Measurements from ENCODE around the gene TOM1L1. TPM values are rescaled to one million over a fixed set of nuclear protein-coding genes. Genes with fewer than 3 reads are reported as not detected.

The TOM1L1 gene
- total RNA-seq, 1 experiment from 2014 or later: 70.0 TPM

DNA sequence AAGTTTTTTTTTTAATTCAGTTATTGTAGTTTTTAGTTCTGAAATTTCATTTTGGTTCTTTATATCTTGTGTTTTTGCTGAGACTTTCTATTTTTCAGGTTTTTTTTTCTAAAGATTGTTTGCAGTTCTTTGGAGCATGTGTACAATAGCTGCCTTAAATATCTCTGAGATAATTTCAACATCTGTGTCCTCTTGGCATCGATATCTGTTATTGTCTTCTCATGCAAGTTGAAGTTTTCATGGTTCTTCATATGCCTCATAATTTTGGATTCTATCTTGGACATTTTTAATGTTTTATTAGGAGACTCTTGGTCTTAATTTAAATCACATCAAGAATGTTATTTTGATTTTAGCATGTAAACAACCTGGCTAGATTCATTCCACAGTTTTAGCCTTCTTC, 45.0 kb downstream of the TOM1L1 start:
- DNase-seq (ENCODE audit: low spot score): no peak

DNA sequence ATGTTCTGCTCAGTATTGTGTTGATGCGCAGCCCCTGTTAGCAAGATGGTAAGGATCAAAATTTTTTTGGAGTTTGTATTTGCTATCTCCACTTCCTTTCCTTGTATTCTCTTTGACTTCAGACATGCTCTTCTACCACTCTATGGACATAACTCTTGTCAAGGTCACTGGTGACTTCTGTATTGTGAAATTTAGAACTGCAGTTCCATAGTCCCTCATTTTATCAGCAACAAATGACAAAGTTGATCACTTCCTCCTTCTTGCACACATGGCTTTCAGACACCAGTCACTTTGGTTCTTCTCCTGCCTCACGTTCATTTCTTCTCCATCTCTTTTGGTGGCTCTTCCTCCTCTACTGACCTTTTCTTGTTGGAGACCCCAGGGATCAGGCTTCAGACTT, 46.7 kb downstream of the TOM1L1 start:
- DNase-seq (ENCODE audit: low spot score): no peak

DNA sequence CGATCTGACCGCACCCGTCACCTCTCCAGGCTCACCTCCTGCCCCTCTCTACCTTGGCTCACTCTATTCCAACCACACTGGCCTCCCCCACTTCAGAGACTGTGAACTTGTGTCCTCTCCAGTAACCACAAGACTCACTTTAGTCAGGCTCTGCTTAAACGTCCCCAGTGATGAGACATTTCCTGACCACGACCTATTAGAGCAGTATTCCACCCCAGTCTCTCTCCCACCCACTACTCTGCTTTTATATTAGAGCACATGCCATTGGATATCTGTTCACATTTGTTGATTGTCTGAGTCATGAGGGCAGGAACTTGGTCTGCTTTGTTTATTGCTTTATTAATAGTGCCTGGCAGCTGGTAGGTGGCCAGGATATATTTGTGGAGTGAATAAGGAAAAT, 47.7 kb downstream of the TOM1L1 start:
- peak; percentile 94 for DNase-seq (ENCODE audit: low spot score)

DNA sequence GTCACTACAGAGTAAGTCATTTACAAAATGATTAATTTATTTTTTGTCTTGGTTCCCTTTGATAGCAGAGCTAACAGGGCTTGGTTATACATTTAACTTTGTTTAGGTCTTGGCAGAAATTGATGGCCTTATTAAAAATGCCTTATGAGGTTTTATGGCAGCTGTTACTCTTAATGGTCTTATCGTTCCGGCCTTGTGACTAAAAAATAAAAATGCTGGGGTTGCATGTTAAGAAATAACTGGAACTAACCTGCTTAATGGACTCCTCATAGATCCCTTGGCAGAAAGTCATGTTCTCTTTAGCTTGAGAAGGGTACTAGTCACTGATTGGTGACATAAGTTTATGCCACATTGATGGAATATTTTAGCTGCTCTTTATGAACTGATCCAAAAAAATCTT, 49.5 kb downstream of the TOM1L1 start:
- DNase-seq (ENCODE audit: low spot score): no peak

DNA sequence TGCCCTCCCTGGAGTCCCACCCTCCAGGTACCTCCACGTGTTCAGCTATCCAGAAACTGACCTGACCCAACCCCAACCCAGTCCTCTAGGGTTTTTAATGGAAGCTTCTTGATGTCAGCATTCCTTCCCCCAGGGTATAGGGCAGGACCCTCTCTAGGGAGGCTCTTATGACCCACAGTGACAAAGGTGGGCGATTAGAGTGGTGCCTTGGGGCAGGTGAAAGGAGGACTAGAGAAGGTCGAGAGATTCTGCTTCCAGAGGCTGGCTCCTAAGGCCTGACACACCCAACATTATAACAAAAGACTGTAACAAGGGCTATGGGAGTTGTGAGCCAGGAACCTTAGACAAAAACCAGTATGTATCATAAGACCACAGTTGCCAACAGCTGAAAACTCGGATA, 50.6 kb downstream of the TOM1L1 start:
- DNase-seq (ENCODE audit: low spot score): no peak

DNA sequence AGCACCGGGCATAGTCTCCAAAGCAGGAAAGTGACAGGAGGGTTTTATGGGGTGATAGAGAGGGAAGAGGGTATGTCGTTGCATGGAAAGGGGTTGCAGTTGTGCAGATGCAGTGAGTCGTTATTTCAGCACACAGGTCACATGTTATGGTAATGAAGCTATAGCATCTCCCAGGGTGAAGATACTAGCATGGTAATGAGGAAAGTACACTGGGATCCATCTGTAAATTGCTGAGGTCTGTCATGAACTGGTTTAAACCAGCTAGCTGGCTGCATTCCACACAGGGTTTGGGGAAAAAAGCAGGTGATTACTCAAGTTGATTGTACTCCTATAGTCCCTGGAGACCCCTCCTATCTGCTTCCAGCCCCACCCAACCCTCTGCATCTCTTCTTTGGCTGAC, 56.1 kb downstream of the TOM1L1 start:
- no peak for DNase-seq (ENCODE audit: low spot score)

DNA sequence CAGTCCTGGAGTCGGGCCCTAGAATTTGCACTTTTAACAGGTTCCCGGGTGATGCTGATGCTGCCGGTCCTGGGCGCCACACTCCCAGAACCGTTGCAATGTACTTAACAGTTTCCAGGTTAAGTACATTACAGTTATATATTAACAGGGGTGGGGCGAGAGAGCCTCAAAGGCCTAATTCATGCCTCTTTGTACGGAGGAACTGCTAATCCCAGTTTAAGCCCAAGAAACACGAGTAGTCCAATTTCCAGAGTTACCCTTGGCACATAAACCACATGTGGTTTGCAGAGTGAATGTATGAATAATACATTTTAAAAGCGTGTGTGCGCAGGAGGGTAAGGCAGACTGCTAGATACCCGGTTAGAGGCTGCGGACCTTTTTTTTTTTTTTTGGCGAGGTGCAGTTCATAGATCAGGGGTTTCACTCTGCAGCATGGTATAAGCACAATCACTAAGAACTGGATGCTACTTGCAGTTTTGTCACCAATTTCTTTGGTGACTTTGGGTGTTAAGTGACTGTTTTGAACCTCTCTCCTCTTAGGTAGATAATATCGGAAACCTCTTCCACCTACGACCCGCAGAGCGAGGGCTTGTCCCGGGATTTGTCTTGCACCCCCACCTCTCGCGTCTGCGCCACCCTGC, 67.1 kb downstream of the TOM1L1 start:
- DNase-seq (ENCODE audit: low spot score): no peak

DNA sequence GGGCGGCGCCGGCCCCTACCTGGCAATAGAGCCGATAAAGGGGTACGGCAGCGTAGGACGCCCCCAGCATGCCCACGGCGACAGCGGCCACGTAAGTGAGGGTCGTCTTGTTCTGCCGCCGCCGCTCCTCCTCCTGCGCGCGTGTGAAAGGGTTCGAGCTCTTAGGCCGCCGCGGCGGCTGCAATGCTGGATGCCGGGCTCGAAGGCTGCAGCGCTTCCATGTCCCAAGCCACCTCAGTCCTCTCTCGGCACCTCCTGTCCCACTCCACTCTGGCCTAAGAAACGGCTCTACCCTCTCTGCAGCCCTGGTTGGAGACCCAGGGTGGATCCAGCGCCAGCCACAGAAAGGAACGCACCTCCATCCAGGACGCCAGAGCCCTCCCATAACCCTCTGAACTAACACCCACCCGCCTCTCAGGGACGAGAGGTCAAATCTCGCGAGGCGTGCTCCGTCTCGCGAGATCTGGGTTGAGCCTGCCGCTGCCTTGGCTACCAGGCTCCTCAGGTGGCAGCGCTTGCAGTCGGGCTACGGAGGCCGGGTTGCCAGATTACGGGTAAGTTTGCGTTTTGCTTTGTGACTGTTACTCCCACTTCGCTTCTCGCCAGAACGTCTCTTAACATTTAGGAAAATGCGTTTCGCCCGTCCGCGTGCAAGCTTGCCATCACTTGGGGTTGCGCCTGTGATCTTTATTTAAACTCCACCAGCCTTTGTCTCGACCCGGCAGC, 67.8 kb downstream of the TOM1L1 start, which contains the start of the genes COX11 and STXBP4:
TSS of gene COX11 (minus strand) at position 393 of the 726 bp plus-strand sequence. CDS start at position 385, 8 bp downstream.
TSS of gene STXBP4 (plus strand) at position 504 of the 726 bp plus-strand sequence. CDS start 17,455 bp downstream, outside the sequence.
- DNase-seq (ENCODE audit: low spot score): peak; percentile 97

DNA sequence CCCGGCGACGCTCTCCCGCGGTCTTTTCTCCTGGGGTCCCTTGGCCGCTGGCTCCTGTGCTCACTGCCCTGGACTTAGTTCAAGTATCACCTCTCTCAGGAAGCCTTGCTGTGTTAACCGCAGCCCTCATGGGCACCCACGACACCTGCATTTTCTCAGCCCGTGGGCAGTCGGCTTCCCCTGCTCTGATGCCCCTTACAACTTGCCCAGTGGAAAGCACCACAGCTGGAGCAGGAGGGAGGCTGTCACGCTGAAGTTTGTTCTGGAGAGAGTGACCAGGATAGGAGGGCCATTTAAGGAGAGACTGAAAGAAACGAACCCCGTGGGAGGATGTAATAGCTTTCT, 68.3 kb downstream of the TOM1L1 start:
- DNase-seq (ENCODE audit: low spot score): peak; percentile 19

DNA sequence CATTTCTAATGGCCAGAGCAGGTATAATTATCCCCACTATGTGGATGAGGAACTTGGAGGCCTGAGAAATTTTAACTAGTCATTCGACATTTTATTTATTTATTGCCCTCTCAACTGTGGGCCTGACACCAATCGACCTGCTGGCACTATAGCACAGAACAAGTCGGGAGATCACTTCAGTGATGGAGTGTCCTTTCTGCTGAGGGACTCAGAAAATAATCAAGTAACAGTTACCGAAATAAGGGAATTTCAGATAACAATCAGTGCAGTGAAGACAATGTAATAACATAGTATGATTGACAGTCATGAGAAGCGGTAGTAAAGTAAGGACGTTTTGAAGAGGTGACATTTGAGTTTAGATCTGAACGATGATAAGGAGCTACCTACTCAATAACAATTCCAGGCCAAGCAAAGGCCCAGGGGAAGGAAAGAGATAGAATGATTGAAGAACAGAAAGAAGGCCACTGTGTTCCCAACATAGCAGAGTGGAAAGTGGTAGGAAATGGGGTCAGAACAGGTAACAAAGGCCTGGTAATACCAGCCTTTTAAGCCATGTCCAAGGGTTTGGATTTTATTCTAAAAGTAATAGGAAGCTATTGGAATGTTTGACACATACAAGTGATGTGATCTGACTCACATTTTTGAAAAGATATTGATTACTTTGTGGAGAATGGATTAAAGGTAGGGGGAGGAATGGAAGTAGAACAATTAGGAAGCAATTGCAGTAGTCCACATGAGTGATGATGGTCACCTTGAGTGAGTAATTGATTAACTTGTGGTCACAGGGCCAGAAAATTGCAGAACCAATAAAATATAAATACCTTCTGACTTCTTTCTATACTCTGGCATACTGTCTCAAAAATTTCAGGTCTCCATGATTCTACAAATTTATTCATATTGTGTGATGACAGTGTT, 69.3 kb downstream of the TOM1L1 start:
- DNase-seq (ENCODE audit: low spot score): no peak

DNA sequence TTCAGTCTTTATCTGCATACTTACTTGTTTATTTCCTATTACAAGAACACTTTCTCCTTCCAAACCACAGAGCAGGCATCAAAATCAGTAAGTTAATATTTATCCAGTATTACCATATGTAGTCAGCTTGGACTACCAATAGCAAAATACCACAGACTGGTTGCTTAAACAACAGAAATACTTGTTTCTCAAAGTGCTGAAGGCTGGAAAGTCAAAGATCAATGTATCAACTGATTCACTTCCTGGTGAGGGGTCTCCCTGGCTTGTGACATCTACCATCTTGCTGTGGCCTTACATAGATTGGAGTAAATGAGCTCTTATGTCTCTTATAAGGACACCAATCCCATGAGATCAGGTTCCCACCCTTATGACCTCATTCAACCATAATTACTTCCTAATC, 70.5 kb downstream of the TOM1L1 start:
- no peak for DNase-seq (ENCODE audit: low spot score)

DNA sequence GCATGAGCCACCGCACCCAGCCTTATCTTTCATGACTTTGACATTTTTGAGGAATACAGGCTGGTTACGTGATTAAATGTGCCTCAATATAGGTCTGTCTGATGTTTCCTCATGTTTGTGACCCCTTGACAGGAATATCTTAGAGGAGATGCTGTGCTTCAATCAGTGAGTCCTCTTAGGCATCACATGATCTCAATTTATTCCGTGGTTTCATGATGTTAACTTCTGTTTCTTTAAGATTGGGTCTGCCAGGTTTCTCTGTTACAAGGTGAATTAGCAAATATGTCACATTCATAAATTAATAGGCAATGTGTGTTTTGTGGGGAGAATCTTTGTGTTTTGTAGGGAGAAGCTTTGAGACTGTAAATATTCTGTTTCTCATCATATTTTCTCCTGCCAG, 71.2 kb downstream of the TOM1L1 start:
- no peak for DNase-seq (ENCODE audit: low spot score)

DNA sequence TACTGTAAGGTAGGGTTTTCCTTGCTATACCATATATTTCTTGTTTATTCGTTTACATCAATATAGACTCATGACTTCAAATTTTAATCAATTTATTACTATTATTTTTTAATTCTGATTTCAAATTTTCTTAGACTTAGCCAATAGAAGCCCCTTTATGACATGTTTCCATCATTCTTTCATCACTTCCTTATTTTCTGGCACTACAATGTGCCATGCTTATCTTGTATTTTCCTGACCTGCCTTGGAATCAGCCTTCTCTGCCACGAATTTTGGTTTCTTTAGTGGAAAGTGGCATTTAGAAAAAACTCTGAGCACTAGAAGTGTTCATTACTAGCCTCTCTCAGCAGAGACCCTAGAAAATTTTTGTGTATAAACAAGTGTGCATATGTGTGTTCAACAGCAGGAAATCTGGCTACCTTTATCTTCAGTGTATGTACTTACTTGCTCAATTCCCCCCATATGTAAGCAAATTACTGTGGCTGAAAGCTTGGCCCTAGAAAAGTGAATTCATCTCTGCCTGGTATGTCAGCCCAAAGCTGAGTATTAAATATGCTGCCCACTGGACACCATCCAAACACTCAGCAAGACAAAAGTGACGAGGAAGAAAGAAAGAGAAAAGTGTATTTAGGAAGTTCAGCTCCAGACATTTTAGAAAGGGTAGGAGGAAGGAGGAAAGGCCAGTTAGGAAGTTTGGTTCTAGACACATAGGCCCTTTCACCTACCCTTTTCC, 71.9 kb downstream of the TOM1L1 start:
- DNase-seq (ENCODE audit: low spot score): no peak

DNA sequence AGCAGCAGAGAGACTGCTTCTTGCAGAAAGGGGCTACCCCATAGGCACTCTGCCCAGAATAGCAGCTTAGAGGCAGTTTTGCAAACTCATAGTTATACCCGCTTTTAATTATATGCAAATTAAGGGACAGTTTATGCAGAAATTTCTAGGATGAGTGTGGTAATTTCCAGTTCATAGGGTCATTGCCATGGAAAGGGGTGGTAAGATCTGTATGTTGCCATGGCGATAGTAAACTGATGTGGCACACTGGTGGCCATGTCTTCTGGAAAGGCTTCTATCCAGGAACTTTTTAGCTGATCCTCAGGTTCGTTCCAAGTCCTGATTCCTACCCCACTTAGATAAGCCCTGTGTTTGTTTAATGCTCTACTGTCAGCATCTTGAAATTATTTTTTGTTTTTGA, 74.1 kb downstream of the TOM1L1 start:
- DNase-seq (ENCODE audit: low spot score): no peak

DNA sequence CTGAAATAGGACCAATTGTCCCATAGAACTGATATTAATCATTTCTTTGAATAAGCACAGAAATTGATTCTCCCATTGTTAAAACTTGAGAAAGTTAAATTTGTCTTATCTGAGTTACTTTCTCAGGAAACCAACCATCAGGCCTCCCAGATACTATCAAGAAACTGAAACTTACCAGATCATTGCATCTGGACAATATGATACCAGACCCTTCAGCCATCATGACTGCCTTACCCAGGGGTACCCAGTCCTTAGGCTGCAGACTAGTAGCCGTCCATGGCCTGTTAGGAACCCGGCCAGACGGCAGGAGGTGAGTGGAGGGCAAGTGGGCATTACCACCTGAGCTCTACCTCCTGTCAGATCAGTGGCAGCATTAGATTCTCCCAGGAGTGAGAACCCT, 75.7 kb downstream of the TOM1L1 start:
- DNase-seq (ENCODE audit: low spot score): no peak

DNA sequence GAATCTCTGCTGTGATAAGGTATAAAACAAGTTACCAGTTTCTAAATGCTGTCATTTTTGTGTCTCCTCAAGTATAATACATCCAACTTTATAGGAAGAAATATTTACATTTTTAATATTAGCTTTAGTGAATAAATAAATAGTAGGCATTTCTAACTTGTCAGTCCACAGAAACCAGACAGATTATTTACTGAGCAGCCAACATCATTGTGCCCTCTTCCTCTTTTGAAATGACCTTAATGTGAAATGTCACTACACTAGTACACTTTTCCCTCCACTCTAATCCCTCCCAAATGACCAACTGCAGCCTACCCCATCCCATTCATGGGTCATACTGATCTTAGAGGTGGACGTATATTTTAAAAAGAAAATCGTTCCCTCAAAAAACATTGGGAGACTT, 77.1 kb downstream of the TOM1L1 start:
- DNase-seq (ENCODE audit: low spot score): no peak

DNA sequence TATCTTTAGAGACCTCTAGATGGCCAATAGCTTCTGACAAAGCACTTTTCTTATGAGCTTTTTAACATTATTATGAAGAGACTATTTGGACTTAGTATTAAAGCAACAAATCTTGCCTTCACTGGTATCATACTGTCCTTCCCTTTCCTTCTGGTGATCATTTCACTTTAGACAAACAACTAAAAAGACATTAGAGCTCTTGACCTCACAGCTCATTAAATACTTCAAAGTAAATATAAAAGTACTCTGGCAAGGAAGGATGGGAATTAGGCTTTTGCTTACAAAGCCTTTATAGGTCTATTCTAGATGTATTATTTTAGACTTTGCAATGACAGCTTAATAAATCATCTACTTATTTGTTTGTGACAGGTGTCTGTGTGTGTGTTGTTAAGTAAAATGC, 79.0 kb downstream of the TOM1L1 start:
- DNase-seq (ENCODE audit: low spot score): no peak

DNA sequence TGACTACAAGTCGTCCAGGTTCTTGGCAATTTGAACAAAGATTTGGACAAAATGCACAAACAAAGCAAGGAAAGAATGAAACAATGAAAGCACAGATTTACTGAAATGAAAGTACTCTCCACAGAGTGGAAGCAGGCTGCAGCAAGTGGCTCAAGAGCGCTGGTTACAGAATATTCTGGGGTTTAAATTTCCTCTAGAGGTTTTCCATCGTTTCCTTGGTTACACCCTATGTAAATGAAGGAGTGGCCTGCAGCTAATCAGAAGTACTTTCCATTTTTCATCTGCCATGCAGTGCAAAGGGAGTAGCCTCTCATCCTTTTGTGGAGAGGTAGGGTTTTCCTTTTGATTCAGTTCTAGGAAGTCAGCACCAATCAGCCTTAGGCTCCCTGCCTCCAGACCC, 79.7 kb downstream of the TOM1L1 start:
- DNase-seq (ENCODE audit: low spot score): no peak

DNA sequence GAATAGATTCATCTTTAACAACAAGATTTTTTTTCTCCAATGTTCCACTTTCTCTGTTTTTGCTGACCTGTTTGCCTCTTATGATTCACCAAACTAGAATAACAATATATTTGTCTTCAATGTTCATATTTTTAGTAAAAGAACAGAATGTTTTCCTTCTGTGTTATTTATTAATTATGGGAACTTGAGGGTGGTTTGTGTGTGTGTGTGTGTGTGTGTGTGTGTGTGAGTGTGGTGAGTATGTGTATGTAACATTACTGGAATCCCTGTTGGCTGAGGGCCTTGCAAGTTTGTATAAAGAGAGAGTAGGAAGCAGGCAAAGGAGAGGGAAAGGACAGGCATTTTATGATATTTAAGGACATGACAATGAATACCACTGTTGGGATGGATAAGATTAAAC, 81.7 kb downstream of the TOM1L1 start:
- no peak for DNase-seq (ENCODE audit: low spot score)

DNA sequence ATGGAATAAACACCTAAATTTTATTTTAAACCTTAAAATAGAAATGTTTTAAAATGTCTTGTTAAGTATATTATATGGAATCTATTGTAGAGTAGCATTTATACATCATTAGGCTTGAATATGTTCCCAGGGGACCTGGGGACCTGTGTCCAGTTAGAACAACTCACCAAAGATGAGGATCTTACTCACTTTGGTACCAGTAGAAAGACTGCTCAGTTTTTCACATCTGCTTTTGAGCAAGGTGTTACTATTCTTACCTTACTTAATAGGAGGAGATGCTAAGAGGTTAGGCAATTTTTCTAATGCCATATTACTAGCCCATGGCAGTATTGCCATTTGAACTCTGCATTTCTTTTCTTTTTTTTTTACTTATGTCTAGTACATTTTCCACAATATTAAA, 82.6 kb downstream of the TOM1L1 start:
- no peak for DNase-seq (ENCODE audit: low spot score)

DNA sequence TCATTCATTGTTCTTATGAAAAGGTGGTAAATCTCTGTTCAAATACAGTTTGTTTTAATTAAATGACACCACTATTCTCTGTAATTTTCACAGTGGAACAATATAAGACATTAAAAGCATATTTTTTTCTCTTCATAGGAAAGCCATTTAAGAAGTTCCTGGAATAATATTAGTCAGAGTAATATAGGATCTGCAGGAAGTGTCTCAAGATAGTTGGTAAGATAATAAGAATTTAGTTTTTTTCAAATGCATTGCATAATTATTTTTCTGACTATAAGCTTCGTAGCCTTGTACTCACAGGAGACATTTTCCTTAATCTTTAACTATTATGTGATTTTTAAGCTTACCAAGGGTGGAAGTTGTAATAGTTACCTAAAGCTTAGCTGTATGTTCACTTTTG, 84.8 kb downstream of the TOM1L1 start:
- DNase-seq (ENCODE audit: low spot score): no peak

DNA sequence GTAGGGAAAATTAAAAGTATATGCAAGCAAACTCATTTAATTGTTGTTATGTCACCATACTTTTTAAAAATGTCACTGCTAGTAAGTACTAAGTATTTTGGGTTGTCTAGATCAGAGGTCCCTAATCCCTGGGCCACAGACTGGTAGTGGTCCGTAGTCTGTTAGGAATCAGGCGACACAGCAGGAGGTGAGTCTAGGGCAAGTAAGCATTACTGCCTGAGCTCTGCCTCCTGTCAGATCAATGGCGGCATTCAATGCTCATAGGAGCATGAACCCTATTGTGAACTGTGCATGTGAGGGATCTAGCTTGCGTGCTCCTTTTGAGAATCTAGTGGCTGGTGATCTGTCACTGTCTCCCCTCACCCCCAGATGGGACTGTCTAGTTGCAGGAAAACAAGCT, 89.5 kb downstream of the TOM1L1 start:
- DNase-seq (ENCODE audit: low spot score): no peak
